Measurements from ENCODE around the gene UNG.

Gene UNG

GRCh38 chr12:109127533-109128242, 30.3 kb downstream of the UNG start:
- TF ChIP-seq, protein P1, sequence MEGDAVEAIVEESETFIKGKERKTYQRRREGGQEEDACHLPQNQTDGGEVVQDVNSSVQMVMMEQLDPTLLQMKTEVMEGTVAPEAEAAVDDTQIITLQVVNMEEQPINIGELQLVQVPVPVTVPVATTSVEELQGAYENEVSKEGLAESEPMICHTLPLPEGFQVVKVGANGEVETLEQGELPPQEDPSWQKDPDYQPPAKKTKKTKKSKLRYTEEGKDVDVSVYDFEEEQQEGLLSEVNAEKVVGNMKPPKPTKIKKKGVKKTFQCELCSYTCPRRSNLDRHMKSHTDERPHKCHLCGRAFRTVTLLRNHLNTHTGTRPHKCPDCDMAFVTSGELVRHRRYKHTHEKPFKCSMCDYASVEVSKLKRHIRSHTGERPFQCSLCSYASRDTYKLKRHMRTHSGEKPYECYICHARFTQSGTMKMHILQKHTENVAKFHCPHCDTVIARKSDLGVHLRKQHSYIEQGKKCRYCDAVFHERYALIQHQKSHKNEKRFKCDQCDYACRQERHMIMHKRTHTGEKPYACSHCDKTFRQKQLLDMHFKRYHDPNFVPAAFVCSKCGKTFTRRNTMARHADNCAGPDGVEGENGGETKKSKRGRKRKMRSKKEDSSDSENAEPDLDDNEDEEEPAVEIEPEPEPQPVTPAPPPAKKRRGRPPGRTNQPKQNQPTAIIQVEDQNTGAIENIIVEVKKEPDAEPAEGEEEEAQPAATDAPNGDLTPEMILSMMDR (IDR thresholded peaks at IDR 0.05; ENCODE audit: low read length, missing control alignments), result no peak

DNA sequence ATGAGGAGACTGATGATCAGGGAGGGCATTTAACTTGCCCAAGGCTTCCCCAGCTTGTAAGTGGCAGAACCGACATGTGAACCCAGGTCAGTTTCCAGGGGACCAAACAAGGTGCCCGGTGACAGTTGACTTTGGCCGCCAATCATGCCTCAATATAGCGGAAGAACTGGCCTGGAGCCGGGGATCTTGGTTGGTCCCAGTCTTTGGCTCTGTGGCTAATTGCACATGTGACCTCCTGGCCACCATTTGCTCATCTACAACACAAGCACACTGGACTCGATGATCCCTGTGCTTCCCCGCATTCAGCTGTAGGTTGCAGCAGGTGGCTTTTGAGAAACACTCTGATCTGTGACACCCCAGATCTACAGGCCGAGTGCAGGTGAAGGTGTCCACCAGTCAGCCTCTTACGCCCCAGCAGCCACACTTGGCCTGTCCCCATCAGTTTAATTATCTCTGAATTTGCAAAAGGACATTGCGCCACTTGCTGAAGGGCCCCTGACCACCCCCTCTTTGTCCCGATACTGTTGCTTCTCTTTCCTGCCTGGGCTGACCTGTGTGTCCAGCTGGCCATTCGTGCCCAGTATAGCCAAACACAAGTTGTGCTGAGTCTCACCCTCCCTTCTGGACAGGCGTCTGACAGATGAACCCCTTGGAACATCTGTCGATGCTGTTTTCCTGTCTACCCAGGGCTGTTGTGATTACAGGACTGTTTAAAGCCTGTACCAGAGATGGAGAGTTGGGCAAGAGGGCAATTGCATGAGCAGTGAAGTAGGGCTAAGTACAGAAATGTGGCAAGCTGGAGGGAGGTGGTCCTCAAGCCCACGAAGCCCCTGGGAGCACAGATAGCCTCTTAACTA, 33.1 kb downstream of the UNG start:
- TF ChIP-seq, protein P1 (IDR thresholded peaks at IDR 0.05; ENCODE audit: low read length, missing control alignments), result no peak
- H3K4me3 ChIP-seq (replicated peaks; ENCODE audit: low read depth, low read length), result no peak overlapping the region
- no peak for DNase-seq (ENCODE audit: low read depth)

More at GRCh38 chr12:109127533-109128242, 30.3 kb downstream of the UNG start:
- H3K4me3 ChIP-seq (replicated peaks; ENCODE audit: low read depth, low read length), result no peak overlapping the region
- no peak for DNase-seq (ENCODE audit: low read depth)

GRCh38 chr12:109131154-109132050, 34.0 kb downstream of the UNG start:
- no peak for DNase-seq (ENCODE audit: low read depth)
- H3K4me3 ChIP-seq (replicated peaks; ENCODE audit: low read depth, low read length), result no peak overlapping the region
- TF ChIP-seq, protein P1 (IDR thresholded peaks at IDR 0.05; ENCODE audit: low read length, missing control alignments), result no peak

DNA sequence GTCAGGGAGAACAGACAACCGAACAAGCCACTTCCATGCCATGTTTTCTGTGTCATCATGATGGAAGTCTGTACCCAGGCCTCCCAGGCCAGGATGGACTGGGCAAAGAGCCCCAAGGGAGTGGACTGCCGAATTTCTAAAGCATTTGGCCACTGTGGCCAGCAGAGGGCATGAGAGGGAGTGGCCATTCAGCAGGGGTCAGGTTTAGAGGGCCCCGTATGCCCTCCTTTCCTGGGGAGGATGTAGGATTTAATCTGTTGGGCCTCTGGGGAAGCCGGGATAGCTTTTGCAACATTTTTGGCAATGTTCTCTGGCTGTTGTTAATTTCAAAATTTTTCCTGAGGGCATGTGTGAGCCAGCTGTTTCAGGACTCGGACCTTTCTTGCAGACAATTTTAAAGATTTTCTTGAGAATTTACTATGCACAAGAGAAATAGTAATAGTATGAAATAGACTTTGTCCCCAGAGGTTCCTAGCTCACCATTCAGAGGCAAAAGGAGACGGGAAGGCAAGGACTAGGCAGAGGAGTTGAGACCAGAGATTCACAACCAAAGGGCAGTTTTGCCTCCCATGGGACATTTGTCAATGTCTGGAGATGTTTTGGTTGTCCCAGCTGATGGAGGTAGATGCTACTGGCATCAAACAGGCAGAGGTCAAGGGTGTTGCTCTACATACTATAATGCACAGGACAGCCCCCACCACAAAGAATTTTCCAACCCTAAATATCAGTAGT, 37.0 kb downstream of the UNG start:
- TF ChIP-seq, protein P1 (IDR thresholded peaks at IDR 0.05; ENCODE audit: low read length, missing control alignments), result peak; percentile 65
- DNase-seq (ENCODE audit: low read depth), result peak; percentile 59
- H3K4me3 ChIP-seq (replicated peaks; ENCODE audit: low read depth, low read length), result no peak overlapping the region

DNA sequence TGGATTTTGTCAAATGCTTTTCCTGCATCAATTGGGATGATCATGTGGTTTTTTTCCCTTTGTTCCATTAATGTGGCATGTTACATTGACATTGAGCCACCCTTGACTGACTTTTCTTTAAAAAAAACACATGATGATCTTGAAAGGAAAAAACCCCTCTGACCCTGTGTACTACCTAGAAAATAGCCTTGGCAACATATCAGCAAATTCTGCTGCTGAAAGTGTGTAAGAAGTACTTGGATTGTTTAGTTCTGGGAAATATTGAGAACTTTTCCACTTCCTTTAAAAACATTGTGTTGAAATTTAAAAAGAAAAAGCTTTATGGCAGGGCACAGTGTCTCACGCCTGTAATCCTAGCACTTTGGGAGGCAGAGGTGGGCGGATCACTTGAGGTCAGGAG, 39.7 kb downstream of the UNG start:
- no peak for DNase-seq (ENCODE audit: low read depth)
- no peak overlapping the region for H3K4me3 ChIP-seq (replicated peaks; ENCODE audit: low read depth, low read length)
- TF ChIP-seq, protein P1 (IDR thresholded peaks at IDR 0.05; ENCODE audit: low read length, missing control alignments), result no peak

DNA sequence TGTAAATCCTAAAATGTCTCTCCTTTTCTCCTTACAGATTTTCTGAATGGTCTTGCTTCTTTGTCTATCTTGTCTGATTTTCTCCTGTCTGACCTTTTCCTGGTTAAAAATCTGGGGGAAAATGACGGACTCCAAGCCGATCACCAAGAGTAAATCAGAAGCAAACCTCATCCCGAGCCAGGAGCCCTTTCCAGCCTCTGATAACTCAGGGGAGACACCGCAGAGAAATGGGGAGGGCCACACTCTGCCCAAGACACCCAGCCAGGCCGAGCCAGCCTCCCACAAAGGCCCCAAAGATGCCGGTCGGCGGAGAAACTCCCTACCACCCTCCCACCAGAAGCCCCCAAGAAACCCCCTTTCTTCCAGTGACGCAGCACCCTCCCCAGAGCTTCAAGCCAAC, 42.0 kb downstream of the UNG start:
- DNase-seq (ENCODE audit: low read depth), result no peak
- H3K4me3 ChIP-seq (replicated peaks; ENCODE audit: low read depth, low read length), result no peak overlapping the region
- TF ChIP-seq, protein P1 (IDR thresholded peaks at IDR 0.05; ENCODE audit: low read length, missing control alignments), result no peak

Measured in fibroblast of pulmonary artery (primary cell).